Measurements from ENCODE around the gene PLXNC1.

PLXNC1 gene

GRCh38 chr12:94157981-94158411 lies 9.6 kb downstream of the PLXNC1 start:
- no peak for DNase-seq (ENCODE audit: low read depth in 2 of 2)

GRCh38 chr12:94158666-94159065 lies 10.3 kb downstream of the PLXNC1 start:
- DNase-seq (ENCODE audit: low read depth in 2 of 2): no peak

- DNase-seq (ENCODE audit: low read depth in 2 of 2): no peak
Measured at GRCh38 chr12:94162108-94162507, 13.7 kb downstream of the PLXNC1 start.

- no peak for DNase-seq (ENCODE audit: low read depth in 2 of 2)
Measured at GRCh38 chr12:94163850-94164249, 15.5 kb downstream of the PLXNC1 start.

GRCh38 chr12:94165138-94165537 lies 16.8 kb downstream of the PLXNC1 start:
- no peak for DNase-seq (ENCODE audit: low read depth in 2 of 2)

- DNase-seq (ENCODE audit: low read depth in 2 of 2): no peak
Measured at GRCh38 chr12:94165670-94166364, 17.4 kb downstream of the PLXNC1 start.

GRCh38 chr12:94167071-94167755 lies 18.8 kb downstream of the PLXNC1 start:
- DNase-seq (ENCODE audit: low read depth in 2 of 2): no peak

- no peak for DNase-seq (ENCODE audit: low read depth in 2 of 2)
Measured at GRCh38 chr12:94167756-94168416, 19.5 kb downstream of the PLXNC1 start.

- no peak for DNase-seq (ENCODE audit: low read depth in 2 of 2)
Measured at GRCh38 chr12:94169495-94169894, 21.1 kb downstream of the PLXNC1 start.

- DNase-seq (ENCODE audit: low read depth in 2 of 2): no peak
Measured at GRCh38 chr12:94169966-94170689, 21.8 kb downstream of the PLXNC1 start.

- DNase-seq (ENCODE audit: low read depth in 2 of 2): no peak
Measured at GRCh38 chr12:94170690-94171594, 22.6 kb downstream of the PLXNC1 start.

- DNase-seq (ENCODE audit: low read depth in 2 of 2): no peak
Measured at GRCh38 chr12:94171595-94171930, 23.2 kb downstream of the PLXNC1 start.

- DNase-seq (ENCODE audit: low read depth in 2 of 2): no peak
Measured at GRCh38 chr12:94172031-94172430, 23.7 kb downstream of the PLXNC1 start.

- DNase-seq (ENCODE audit: low read depth in 2 of 2): no peak
Measured at GRCh38 chr12:94172973-94173372, 24.6 kb downstream of the PLXNC1 start.

- DNase-seq (ENCODE audit: low read depth in 2 of 2): no peak
Measured at GRCh38 chr12:94173660-94174265, 25.4 kb downstream of the PLXNC1 start.

- no peak for DNase-seq (ENCODE audit: low read depth in 2 of 2)
Measured at GRCh38 chr12:94174576-94174975, 26.2 kb downstream of the PLXNC1 start.

GRCh38 chr12:94175763-94176668 lies 27.6 kb downstream of the PLXNC1 start:
- no peak for DNase-seq (ENCODE audit: low read depth in 2 of 2)

GRCh38 chr12:94178054-94178453 lies 29.7 kb downstream of the PLXNC1 start:
- no peak for DNase-seq (ENCODE audit: low read depth in 2 of 2)

GRCh38 chr12:94178882-94179281 lies 30.5 kb downstream of the PLXNC1 start:
- DNase-seq (ENCODE audit: low read depth in 2 of 2): no peak

GRCh38 chr12:94179723-94180122 lies 31.3 kb downstream of the PLXNC1 start:
- DNase-seq (ENCODE audit: low read depth in 2 of 2): no peak

Data from stimulated activated CD8-positive, alpha-beta memory T cell treated with anti-CD3 and anti-CD28 coated beads, Interleukin-7, amount 100 ng/mL, for 4 hours (primary cell).